CD14-positive monocyte (primary cell): ENCODE measurements around the gene SLC25A39. TPM values are rescaled to one million over a fixed set of nuclear protein-coding genes. Genes with fewer than 3 reads are reported as not detected.
A peak's percentile ranks its signal among the peaks of the same experiment; 100 is the strongest.

Experiments used
- DNase-seq, 3 donors: peaks; one replicate each; pipeline ENCODE4 v3.0.0-alpha.2; 2011 to 2022
- H2AFZ ChIP-seq: 2 replicates; pipeline ENCODE4 v1.6.0; 2012; ENCODE audit warnings: mild to moderate bottlenecking, low read depth, low read length, inconsistent platforms; ENCODE audit not compliant: insufficient read depth, poor library complexity, severe bottlenecking
- H3K27ac ChIP-seq, 2 donors: 1 replicate in 1 of 2; 2 replicates in 1 of 2; pipeline ENCODE4 v1.5.1; 2012 to 2013; ENCODE audit warnings: low read length in 2 of 2, control low read depth in 1 of 2, inconsistent platforms in 1 of 2, low read depth in 1 of 2, mild to moderate bottlenecking in 1 of 2
- H3K27me3 ChIP-seq, 2 donors: one replicate each; pipeline versions ENCODE4 v1.6.0 to v1.6.1; 2011 to 2013; ENCODE audit warnings: low read length in 2 of 2; ENCODE audit not compliant: control insufficient read depth in 2 of 2, insufficient read depth in 2 of 2
- H3K36me3 ChIP-seq, 2 donors: replicated peaks in 1 of 2; 1 replicate in 1 of 2; 2 replicates in 1 of 2; pipeline versions ENCODE4 v1.5.1 to v1.6.1; 2012 to 2013; ENCODE audit warnings: low read length in 2 of 2, control low read depth in 1 of 2, inconsistent platforms in 1 of 2, mild to moderate bottlenecking in 1 of 2; ENCODE audit not compliant: insufficient read depth in 2 of 2, control insufficient read depth in 1 of 2
- H3K4me1 ChIP-seq, 2 donors: 1 replicate in 1 of 2; 2 replicates in 1 of 2; pipeline versions ENCODE4 v1.5.1 to v1.6.1; 2012 to 2013; ENCODE audit warnings: low read length in 2 of 2, control low read depth in 1 of 2, inconsistent platforms in 1 of 2, mild to moderate bottlenecking in 1 of 2, moderate library complexity in 1 of 2; ENCODE audit not compliant: insufficient read depth in 2 of 2, control insufficient read depth in 1 of 2
- H3K4me2 ChIP-seq: replicated peaks from 2 replicates; pipeline ENCODE3; 2012; ENCODE audit warnings: low read length, moderate library complexity, mild to moderate bottlenecking; ENCODE audit not compliant: poor library complexity, severe bottlenecking; ENCODE audit errors: extremely low read depth
- H3K4me3 ChIP-seq, 3 experiments: fragments of 200-600 bp in 1 of 3; sonication (generic) in 1 of 3; replicated peaks in 1 of 3; 1 replicate in 2 of 3; 2 replicates in 1 of 3; pipeline ENCODE4 v1.5.1; 2011 to 2013; ENCODE audit warnings: low read length in 3 of 3, mild to moderate bottlenecking in 3 of 3, control low read depth in 2 of 3, low read depth in 2 of 3, inconsistent platforms in 1 of 3, moderate library complexity in 1 of 3
- H3K79me2 ChIP-seq: 2 replicates; pipeline ENCODE4 v1.6.0; 2012; ENCODE audit warnings: mild to moderate bottlenecking, control low read depth, inconsistent platforms, low read length, moderate library complexity; ENCODE audit not compliant: insufficient read depth
- H3K9ac ChIP-seq: 2 replicates; pipeline ENCODE4 v1.6.0; 2017; ENCODE audit warnings: low read length, mild to moderate bottlenecking; ENCODE audit not compliant: insufficient read depth, poor library complexity, severe bottlenecking
- H3K9me3 ChIP-seq, 2 donors: replicated peaks in 1 of 2; 1 replicate in 1 of 2; 2 replicates in 1 of 2; pipeline versions ENCODE4 v1.5.1 to v1.6.1; 2012 to 2013; ENCODE audit warnings: low read length in 2 of 2, control low read depth in 1 of 2; ENCODE audit not compliant: control insufficient read depth in 1 of 2, insufficient read depth in 1 of 2
- H4K20me1 ChIP-seq: 2 replicates; pipeline ENCODE4 v1.6.0; 2012; ENCODE audit warnings: mild to moderate bottlenecking, low read length, control low read depth, moderate library complexity; ENCODE audit not compliant: insufficient read depth
- H3K27ac Mint-ChIP-seq, 7 donors: one replicate each; pipeline ENCODE4 v1.8.0; 2020; ENCODE audit warnings: mild to moderate bottlenecking in 7 of 7, mixed read lengths in 7 of 7, moderate library complexity in 6 of 7, inconsistent platforms in 2 of 7
- H3K27me3 Mint-ChIP-seq, 3 donors: one replicate each; pipeline ENCODE4 v1.8.0; 2021 to 2022; ENCODE audit warnings: low read depth in 3 of 3, mild to moderate bottlenecking in 3 of 3, mixed read lengths in 3 of 3, moderate library complexity in 3 of 3, inconsistent platforms in 1 of 3
- H3K36me3 Mint-ChIP-seq, 2 donors: one replicate each; pipeline ENCODE4 v1.8.0; 2020; ENCODE audit warnings: mixed read lengths in 2 of 2, inconsistent platforms in 1 of 2, mild to moderate bottlenecking in 1 of 2
- H3K4me1 Mint-ChIP-seq: one replicate; pipeline ENCODE4 v1.8.0; 2020; ENCODE audit warnings: mild to moderate bottlenecking, mixed read lengths
- H3K4me3 Mint-ChIP-seq, 2 donors: one replicate each; pipeline ENCODE4 v1.8.0; 2020; ENCODE audit warnings: mild to moderate bottlenecking in 2 of 2, mixed read lengths in 2 of 2, moderate library complexity in 1 of 2
- H3K9me3 Mint-ChIP-seq, 7 donors: one replicate each; pipeline ENCODE4 v1.8.0; 2020 to 2022; ENCODE audit warnings: mixed read lengths in 7 of 7, mild to moderate bottlenecking in 6 of 7, moderate library complexity in 6 of 7, inconsistent platforms in 2 of 7
- WGBS: methylation state at CpG from one replicate; pipeline ENCODE4 v1.1.5; 2013; ENCODE audit warnings: missing lambda C conversion rate; ENCODE audit not compliant: insufficient coverage; 5-methylcytosine and 5-hydroxymethylcytosine counted together
- intact Hi-C, 2 donors: fragments of 100-400 bp; cut with micrococcal nuclease; formaldehyde crosslinking; loops; one replicate each; pipeline versions ENCODE4 v1.15.0 to v1.15.1; 2023
- polyA plus RNA-seq, 3 donors: library from polyadenylated mRNA; depleted of rRNA in 1 of 3; unstranded in 2 of 3; stranded (reverse) in 1 of 3; fragments of 300-500 nt in 2 of 3; fragments of >200 nt in 1 of 3; fragmentation: Illumina TruSeq in 2 of 3; gene quantifications; 1 replicate in 2 of 3; 2 replicates in 1 of 3; pipeline ENCODE4 v1.2.3, GENCODE V29; 2012 to 2021
- TF ChIP-seq, protein P1 (sequence below): fragments of 200-600 bp; IDR thresholded peaks from one replicate; pipeline ENCODE4 v1.8.0; 2022; ENCODE audit warnings: antibody characterized with exemption, mild to moderate bottlenecking

SLC25A39 gene
- polyA plus RNA-seq, 3 donors, result 64.0 to 74.8 (median 64.5) TPM

GRCh38 chr17:44314031-44314430, 10.6 kb downstream of the SLC25A39 start:
- Histone ChIP-seq H2AFZ (no peak overlapping the region), H4K20me1 (no peaks in the 10 kb centered on the region), H3K27me3 (peaks cover 29 to 67% of the 10 kb centered on the region in 2 donors), H3K27ac (no peak overlapping the region), H3K79me2 (no peaks in the 10 kb centered on the region), H3K9ac (no peak overlapping the region), H3K4me2 (no peak overlapping the region), H3K36me3 (no peaks in the 10 kb centered on the region), H3K4me1 (peaks cover 8 to 16% of the 10 kb centered on the region in 2 donors), H3K9me3 (peaks cover 4 to 19% of the 10 kb centered on the region in 2 donors), H3K4me3 (no peak overlapping the region)
- no peak for DNase-seq
- H3K4me3 Mint-ChIP-seq, result peak overlapping the region in 1 of 2 donors; percentile 73
- peaks cover 63 to 73% (median 69%) of the 10 kb centered on the region in 3 donors for H3K27me3 Mint-ChIP-seq
- H3K4me1 Mint-ChIP-seq, result peaks cover 26% of the 10 kb centered on the region
- intact Hi-C loops, result no loop called here
- peaks cover 3 to 20% (median 14%) of the 10 kb centered on the region in 7 donors for H3K9me3 Mint-ChIP-seq
- 96% methylated on average over 3 of the region's 7 CpGs for WGBS
- H3K27ac Mint-ChIP-seq, result no peak overlapping the region
- TF ChIP-seq, protein P1, sequence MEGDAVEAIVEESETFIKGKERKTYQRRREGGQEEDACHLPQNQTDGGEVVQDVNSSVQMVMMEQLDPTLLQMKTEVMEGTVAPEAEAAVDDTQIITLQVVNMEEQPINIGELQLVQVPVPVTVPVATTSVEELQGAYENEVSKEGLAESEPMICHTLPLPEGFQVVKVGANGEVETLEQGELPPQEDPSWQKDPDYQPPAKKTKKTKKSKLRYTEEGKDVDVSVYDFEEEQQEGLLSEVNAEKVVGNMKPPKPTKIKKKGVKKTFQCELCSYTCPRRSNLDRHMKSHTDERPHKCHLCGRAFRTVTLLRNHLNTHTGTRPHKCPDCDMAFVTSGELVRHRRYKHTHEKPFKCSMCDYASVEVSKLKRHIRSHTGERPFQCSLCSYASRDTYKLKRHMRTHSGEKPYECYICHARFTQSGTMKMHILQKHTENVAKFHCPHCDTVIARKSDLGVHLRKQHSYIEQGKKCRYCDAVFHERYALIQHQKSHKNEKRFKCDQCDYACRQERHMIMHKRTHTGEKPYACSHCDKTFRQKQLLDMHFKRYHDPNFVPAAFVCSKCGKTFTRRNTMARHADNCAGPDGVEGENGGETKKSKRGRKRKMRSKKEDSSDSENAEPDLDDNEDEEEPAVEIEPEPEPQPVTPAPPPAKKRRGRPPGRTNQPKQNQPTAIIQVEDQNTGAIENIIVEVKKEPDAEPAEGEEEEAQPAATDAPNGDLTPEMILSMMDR, result no peak
- peaks cover 6 to 15% of the 10 kb centered on the region in 2 donors for H3K36me3 Mint-ChIP-seq

- H3K4me3 ChIP-seq, result no peak overlapping the region
- H3K4me1 ChIP-seq, result peaks cover 20 to 26% of the 10 kb centered on the region in 2 donors
- H3K9me3 ChIP-seq, result peaks cover 4 to 18% of the 10 kb centered on the region in 2 donors
- peaks cover 63 to 76% (median 70%) of the 10 kb centered on the region in 3 donors for H3K27me3 Mint-ChIP-seq
- H3K27ac ChIP-seq, result no peak overlapping the region
- 87% methylated on average over 9 of the region's 17 CpGs for WGBS
- intact Hi-C loops, result no loop called here
- H3K27ac Mint-ChIP-seq, result no peak overlapping the region
- H3K9me3 Mint-ChIP-seq, result peaks cover 3 to 18% (median 11%) of the 10 kb centered on the region in 7 donors
- no peak overlapping the region for H3K4me2 ChIP-seq
- no peaks in the 10 kb centered on the region for H3K79me2 ChIP-seq
- H4K20me1 ChIP-seq, result no peaks in the 10 kb centered on the region
- TF ChIP-seq, protein P1, result no peak
- no peaks in the 10 kb centered on the region for H3K36me3 ChIP-seq
- peaks cover 5 to 14% of the 10 kb centered on the region in 2 donors for H3K36me3 Mint-ChIP-seq
- no peak overlapping the region for H3K9ac ChIP-seq
- H3K27me3 ChIP-seq, result peaks cover 30 to 69% of the 10 kb centered on the region in 2 donors
- no peak overlapping the region for H2AFZ ChIP-seq
- no peak overlapping the region for H3K4me3 Mint-ChIP-seq
- no peak for DNase-seq
- peaks cover 31% of the 10 kb centered on the region for H3K4me1 Mint-ChIP-seq
These were observed 12.1 kb downstream of the SLC25A39 start for GRCh38 chr17:44312396-44313104.
